ENCODE data around the gene SAE1.

Gene SAE1

GRCh38 chr19:47257411-47258169 is 127.0 kb downstream of the SAE1 start:
- H3K9me3 Mint-ChIP-seq (ENCODE audit: low read depth), result no peaks in the 10 kb centered on the region
- H3K4me3 Mint-ChIP-seq, result peak overlapping the region; percentile 90
- H3K27ac Mint-ChIP-seq, result peak overlapping the region; percentile 88
- H3K4me1 Mint-ChIP-seq (ENCODE audit: low read depth), result peaks cover 33% of the 10 kb centered on the region
- peaks cover 8% of the 10 kb centered on the region for H3K36me3 Mint-ChIP-seq
- H3K27me3 Mint-ChIP-seq, result no peaks in the 10 kb centered on the region

- H3K4me3 Mint-ChIP-seq, result peak overlapping the region; percentile 60
- H3K4me1 Mint-ChIP-seq (ENCODE audit: low read depth), result peaks cover 33% of the 10 kb centered on the region
- H3K27me3 Mint-ChIP-seq, result no peaks in the 10 kb centered on the region
- no peak overlapping the region for H3K27ac Mint-ChIP-seq
- H3K9me3 Mint-ChIP-seq (ENCODE audit: low read depth), result no peaks in the 10 kb centered on the region
- H3K36me3 Mint-ChIP-seq, result peaks cover 8% of the 10 kb centered on the region
These were observed 127.8 kb downstream of the SAE1 start for GRCh38 chr19:47258434-47258833.

- peaks cover 8% of the 10 kb centered on the region for H3K36me3 Mint-ChIP-seq
- H3K27ac Mint-ChIP-seq, result no peak overlapping the region
- peaks cover 33% of the 10 kb centered on the region for H3K4me1 Mint-ChIP-seq (ENCODE audit: low read depth)
- peak overlapping the region; percentile 60 for H3K4me3 Mint-ChIP-seq
- no peaks in the 10 kb centered on the region for H3K9me3 Mint-ChIP-seq (ENCODE audit: low read depth)
- H3K27me3 Mint-ChIP-seq, result no peaks in the 10 kb centered on the region
These were observed 128.4 kb downstream of the SAE1 start for GRCh38 chr19:47258895-47259555.

Data from activated naive CD8-positive, alpha-beta T cell (primary cell).